BJ (cell line): Measurements from ENCODE around the gene TPM4. TPM values are rescaled to one million over a fixed set of nuclear protein-coding genes. Genes with fewer than 3 reads are reported as not detected.
"Not testable (repeated sequence)": the region's sequence is repeated elsewhere in the genome, so short reads cannot be mapped to it uniquely, and the experiment has no call there.

Source experiments
- CTCF ChIA-PET: fragments of 350-600 bp; formaldehyde crosslinking; extraction: SDS; loops from one replicate; lab custom pipeline; 2021; ENCODE audit warnings: antibody characterized with exemption, inconsistent platforms; lab: Yijun Ruan, JAX
- POLR2A ChIA-PET: fragments of 300-600 bp; sonication (Branson Sonifier 250); formaldehyde crosslinking; extraction: SDS; loops from one replicate; lab custom pipeline; 2021; ENCODE audit warnings: antibody characterized with exemption; lab: Charles Lee
- DNase-seq: peaks from one replicate; pipeline ENCODE4 v3.0.0-alpha.2; 2011; ENCODE audit warnings: low read depth
- H3K27me3 ChIP-seq: 2 replicates; pipeline ENCODE4 v1.6.0; 2011; ENCODE audit warnings: low read length; ENCODE audit not compliant: control insufficient read depth, insufficient read depth
- H3K36me3 ChIP-seq: 2 replicates; pipeline ENCODE4 v1.5.1; 2011; ENCODE audit warnings: low read length; ENCODE audit not compliant: control insufficient read depth, insufficient read depth
- H3K4me3 ChIP-seq: 2 replicates; pipeline ENCODE4 v1.5.1; 2011; ENCODE audit warnings: low read depth, mild to moderate bottlenecking, control low read depth, low read length
- CTCF ChIP-seq: IDR thresholded peaks from 2 replicates; pipeline ENCODE4 v1.5.1; 2011; ENCODE audit warnings: low read depth, mild to moderate bottlenecking, control low read depth, inconsistent platforms, low read length, moderate library complexity; ENCODE audit not compliant: insufficient read depth
- polyA minus RNA-seq: library from RNA; depleted of rRNA, polyadenylated mRNA; stranded (reverse); fragments of >200 nt; gene quantifications from 2 replicates; pipeline ENCODE4 v1.2.3, GENCODE V29; 2011; rRNA and poly(A)+ RNA removed
- polyA plus RNA-seq: library from polyadenylated mRNA; depleted of rRNA; stranded (reverse); fragments of >200 nt; gene quantifications from 2 replicates; pipeline ENCODE4 v1.2.3, GENCODE V29; 2011; rRNA removed

The TPM4 gene
- polyA plus RNA-seq (942 and 1,247 TPM in 2 replicates), polyA minus RNA-seq (243 and 338 TPM in 2 replicates)

DNA sequence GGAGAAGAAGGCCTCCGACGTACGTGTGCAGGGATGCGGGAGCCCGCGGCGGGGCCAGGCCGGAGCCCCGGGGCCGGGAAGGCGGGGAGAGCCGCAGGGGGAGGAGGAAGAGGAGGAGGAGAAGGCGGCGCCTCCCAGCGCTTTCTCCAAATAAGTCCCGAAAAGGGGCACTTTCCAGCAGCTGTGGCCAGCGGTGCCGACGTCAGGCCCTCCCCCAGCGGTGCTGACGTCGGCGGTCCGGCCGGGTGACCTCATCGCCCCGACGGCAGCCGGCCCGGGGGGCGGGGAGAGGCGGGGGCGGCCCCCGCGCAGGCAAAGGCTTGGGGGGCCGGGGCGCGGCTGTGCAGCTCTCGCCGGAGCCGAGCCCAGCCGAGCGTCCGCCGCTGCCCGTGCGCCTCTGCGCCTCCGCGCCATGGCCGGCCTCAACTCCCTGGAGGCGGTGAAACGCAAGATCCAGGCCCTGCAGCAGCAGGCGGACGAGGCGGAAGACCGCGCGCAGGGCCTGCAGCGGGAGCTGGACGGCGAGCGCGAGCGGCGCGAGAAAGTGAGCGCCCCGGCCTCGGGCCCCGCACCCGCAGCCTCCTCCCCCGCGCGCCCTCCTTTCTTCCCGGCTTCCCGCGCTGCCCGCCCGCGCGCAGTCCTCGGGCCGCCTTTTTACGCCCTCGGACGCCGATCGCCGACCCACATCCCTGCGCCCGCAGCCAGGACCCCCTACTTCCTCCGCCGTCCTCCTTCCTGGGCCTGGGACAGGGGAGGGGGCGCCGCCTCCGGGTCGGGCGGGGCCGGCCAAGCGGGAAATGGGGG, at the start of gene TPM4:
TSS of gene TPM4 (plus strand) at position 342 of the 804 bp plus-strand sequence. CDS start at position 413, 71 bp downstream.
- CTCF ChIA-PET: interaction anchor here (0.6 to 6.9 kb wide), 4 partner anchors 13 to 970 kb away, joined by 3 to 48 read pairs (median 10); no protein-coding TSS in a partner anchor
- Histone ChIP-seq H3K4me3 (peak within 1 kb of the TSS; percentile 95), H3K36me3 (peaks cover 10% of the 10 kb centered on the region), H3K27me3 (no peaks in the 10 kb centered on the region)
- POLR2A ChIA-PET: interaction anchor here (0.6 to 2.5 kb wide), 8 partner anchors 9 to 109 kb away, joined by 3 to 11 read pairs (median 5); partner anchors contain the start of gene FAM32A
- peak; percentile 72 for DNase-seq
- TF ChIP-seq CTCF: no peak

DNA sequence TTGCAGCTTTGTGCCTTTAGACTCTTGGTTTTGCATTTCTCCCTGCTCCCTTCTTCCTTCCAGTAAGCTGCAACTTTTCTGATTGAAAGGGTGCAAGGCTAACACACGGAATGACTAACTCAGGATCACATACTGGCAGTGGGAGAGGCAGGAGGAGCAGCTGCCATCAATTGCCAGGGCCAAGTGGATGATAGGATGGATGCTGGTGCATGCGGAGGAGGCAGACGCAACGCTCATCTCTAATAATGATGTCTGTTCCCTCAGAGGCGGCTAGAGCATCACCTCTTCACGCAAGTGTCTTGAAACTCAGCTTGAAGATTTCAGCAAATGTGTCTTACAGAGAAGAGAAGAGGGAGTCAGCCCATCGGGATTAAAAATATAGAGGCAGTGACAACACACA, 49.5 kb upstream of the TPM4 start:
- TF ChIP-seq CTCF: no peak
- no peak overlapping the region for H3K4me3 ChIP-seq
- POLR2A ChIA-PET: no interaction called here

DNA sequence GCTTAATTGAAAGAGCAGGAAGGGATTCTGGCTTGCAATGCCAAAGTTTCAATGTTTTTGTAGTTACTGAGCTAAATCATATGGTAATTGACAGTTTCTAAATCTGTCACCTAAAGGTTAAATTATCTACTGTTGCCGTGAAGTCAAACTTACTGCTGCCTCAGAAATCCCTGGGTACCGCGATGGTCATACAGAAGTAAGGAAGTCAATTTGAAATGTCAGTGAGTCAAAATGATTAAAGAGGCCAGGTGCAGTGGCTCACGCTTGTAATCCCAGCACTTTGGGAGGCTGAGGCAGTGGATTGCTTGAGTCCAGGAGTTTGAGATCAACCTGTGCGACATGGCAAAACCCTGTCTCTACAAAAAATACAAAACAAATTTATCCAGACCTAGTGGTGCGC, 48.8 kb upstream of the TPM4 start:
- no peak for DNase-seq
- CTCF ChIA-PET: interaction anchor here (4.2 kb wide), 1 partner anchor 14 kb away, joined by 33 read pairs; no protein-coding TSS in a partner anchor

More for the DNA sequence above, 49.5 kb upstream of the TPM4 start:
- Histone ChIP-seq H3K27me3 (peaks cover 2% of the 10 kb centered on the region; the same call in 1 of the 2 replicates), H3K36me3 (no peaks in the 10 kb centered on the region)
- CTCF ChIA-PET: interaction anchor here (1.1 to 4.2 kb wide), 5 partner anchors 14 to 159 kb away, joined by 3 to 33 read pairs (median 18); partner anchors contain the start of gene FAM32A
- DNase-seq: no peak

GRCh38 chr19:16030155-16030554, 46.1 kb upstream of the TPM4 start:
- H3K36me3 ChIP-seq, H3K4me3 ChIP-seq, H3K27me3 ChIP-seq, POLR2A ChIA-PET, DNase-seq: not testable (repeated sequence)
- CTCF ChIA-PET: interaction anchor here (1.4 kb wide), 1 partner anchor 11 kb away, joined by 7 read pairs; no protein-coding TSS in a partner anchor

More for the DNA sequence above, 48.8 kb upstream of the TPM4 start:
- POLR2A ChIA-PET: no interaction called here
- H3K36me3 ChIP-seq: no peaks in the 10 kb centered on the region
- no peak for TF ChIP-seq CTCF
- peaks cover 2% of the 10 kb centered on the region; the same call in 1 of the 2 replicates for H3K27me3 ChIP-seq
- H3K4me3 ChIP-seq: no peak overlapping the region

- CTCF ChIA-PET: interaction anchor here (0.5 to 1.7 kb wide), 4 partner anchors 10 to 167 kb away, joined by 3 to 8 read pairs (median 6); no protein-coding TSS in a partner anchor
- Histone ChIP-seq H3K4me3 (no peak overlapping the region), H3K36me3 (no peaks in the 10 kb centered on the region), H3K27me3 (peaks cover 2% of the 10 kb centered on the region; the same call in 1 of the 2 replicates)
- DNase-seq: no peak
- no peak for TF ChIP-seq CTCF
- POLR2A ChIA-PET: no interaction called here
These were observed 45.1 kb upstream of the TPM4 start for GRCh38 chr19:16030964-16031871.
